ENCODE data around the gene CYP2A6.
A peak's percentile ranks its signal among the peaks of the same experiment; 100 is the strongest.

Gene CYP2A6

GRCh38 chr19:40808021-40808325, 42.3 kb downstream of the CYP2A6 start:
- Histone ChIP-seq H3K9me3 (no peaks in the 10 kb centered on the region), H3K4me1 (peaks cover 7 to 91% (median 76%) of the 10 kb centered on the region in 4 donors), H3K36me3 (peaks cover 11 to 32% (median 21%) of the 10 kb centered on the region in 3 donors), H3K27ac (peak overlapping the region in 1 of 2 donors; percentile 97), H3K4me3 (no peak overlapping the region), H3K27me3 (no peaks in the 10 kb centered on the region)
- TF ChIP-seq CTCF (IDR thresholded peaks at IDR 0.05) = no peak
- no peak for DNase-seq
- intact Hi-C loops (cut with DNase I; ENCODE audit: low total_unique reads) = loop anchor here (10.0 kb wide), 1 partner anchor 53 kb away; the partner anchor contains the start of genes ACTMAP and SNRPA

DNA sequence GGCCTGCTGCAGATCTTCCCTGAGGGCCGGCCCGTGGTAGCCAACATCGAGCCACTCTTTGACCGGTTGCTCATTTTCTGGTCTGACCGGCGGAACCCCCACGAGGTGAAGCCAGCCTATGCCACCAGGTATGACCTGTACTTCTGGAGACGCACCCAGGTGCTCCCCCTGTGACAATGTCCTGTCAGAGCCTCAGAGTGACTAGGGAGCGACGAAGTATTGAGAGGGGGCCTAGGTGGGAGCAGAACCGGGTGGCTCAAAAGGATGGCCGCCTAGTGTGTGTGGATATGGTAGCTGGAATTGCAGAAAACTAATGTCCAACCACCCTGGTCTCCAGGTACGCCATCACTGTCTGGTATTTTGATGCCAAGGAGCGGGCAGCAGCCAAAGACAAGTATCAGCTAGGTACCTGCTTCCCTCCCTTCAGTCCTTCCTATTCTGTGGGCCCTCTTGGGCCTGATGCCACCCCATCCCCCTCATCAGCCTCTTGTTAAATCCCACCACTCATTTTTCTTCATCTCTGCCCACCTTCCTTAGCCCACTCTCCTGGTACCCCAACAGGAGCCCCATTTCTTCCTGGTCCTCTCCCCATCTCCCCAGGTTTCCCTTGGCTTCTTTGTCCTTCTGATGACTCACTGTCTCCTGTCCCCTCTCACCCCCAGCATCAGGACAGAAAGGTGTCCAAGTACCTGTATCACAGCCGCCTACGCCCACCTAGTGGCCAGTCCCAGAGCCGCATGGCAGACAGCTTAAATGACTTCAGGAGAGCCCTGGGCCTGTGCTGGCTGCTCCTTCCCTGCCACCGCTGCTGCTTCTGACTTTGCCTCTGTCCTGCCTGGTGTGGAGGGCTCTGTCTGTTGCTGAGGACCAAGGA, 42.9 kb downstream of the CYP2A6 start:
- Histone ChIP-seq H3K4me1 (peaks cover 7 to 91% (median 78%) of the 10 kb centered on the region in 4 donors), H3K36me3 (peaks cover 11 to 32% (median 21%) of the 10 kb centered on the region in 3 donors), H3K27ac (peak overlapping the region; percentile 53 to 97), H3K4me3 (no peak overlapping the region), H3K9me3 (no peaks in the 10 kb centered on the region), H3K27me3 (no peaks in the 10 kb centered on the region)
- DNase-seq = no peak
- no peak for TF ChIP-seq CTCF (IDR thresholded peaks at IDR 0.05)
- intact Hi-C loops (cut with DNase I; ENCODE audit: low total_unique reads) = loop anchor here (10.0 kb wide), 1 partner anchor 53 kb away; the partner anchor contains the start of genes ACTMAP and SNRPA

- peak overlapping the region in 1 of 2 donors; percentile 0 for H3K4me3 ChIP-seq
Observed at GRCh38 chr19:40806423-40807146, 43.7 kb downstream of the CYP2A6 start.

DNA sequence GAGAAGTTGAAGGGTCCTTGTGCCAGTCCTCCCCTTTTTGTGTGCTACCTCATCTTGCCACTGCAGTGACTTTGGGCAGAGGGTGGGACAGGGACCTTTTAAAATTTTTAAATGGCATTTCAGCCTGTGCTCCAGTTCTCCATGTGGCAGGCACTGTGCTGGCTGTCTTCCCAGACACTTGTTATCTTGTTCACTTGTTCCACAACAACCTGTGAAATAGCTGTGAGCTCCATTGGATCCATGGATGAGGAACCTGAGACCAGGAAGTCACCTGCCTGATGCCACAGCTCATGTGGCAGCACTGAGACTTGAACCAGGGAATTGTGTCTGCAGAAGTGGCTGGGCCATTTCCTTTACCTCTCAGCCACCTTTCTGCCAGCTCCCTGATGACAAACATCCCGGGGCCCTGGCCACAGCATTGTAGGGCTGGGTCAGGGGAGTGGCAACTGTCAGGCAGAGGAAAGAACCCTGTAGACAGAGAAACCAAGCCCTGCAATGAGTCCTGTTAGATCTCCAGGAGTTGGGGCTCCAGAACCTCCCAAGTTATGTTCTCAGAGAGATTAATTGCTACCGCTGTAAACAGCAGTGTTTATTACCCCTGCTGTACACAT, 44.9 kb downstream of the CYP2A6 start:
- Histone ChIP-seq H3K27me3 (no peaks in the 10 kb centered on the region), H3K9me3 (no peaks in the 10 kb centered on the region), H3K4me3 (no peak overlapping the region), H3K36me3 (peaks cover 18 to 48% (median 30%) of the 10 kb centered on the region in 3 donors), H3K27ac (peak overlapping the region; percentile 53 to 97), H3K4me1 (peaks cover 7 to 97% (median 86%) of the 10 kb centered on the region in 4 donors)
- intact Hi-C loops (cut with DNase I; ENCODE audit: low total_unique reads) = loop anchor here (10.0 kb wide), 1 partner anchor 51 kb away; the partner anchor contains the start of genes ACTMAP and SNRPA
- DNase-seq = no peak
- TF ChIP-seq CTCF (IDR thresholded peaks at IDR 0.05) = no peak

More at GRCh38 chr19:40806423-40807146, 43.7 kb downstream of the CYP2A6 start:
- intact Hi-C loops (cut with DNase I; ENCODE audit: low total_unique reads) = loop anchor here (10.0 kb wide), 1 partner anchor 52 kb away; the partner anchor contains the start of genes ACTMAP and SNRPA
- DNase-seq = peak; percentile 89 to 91
- no peaks in the 10 kb centered on the region for H3K9me3 ChIP-seq
- H3K36me3 ChIP-seq = peaks cover 11 to 38% (median 21%) of the 10 kb centered on the region in 3 donors
- peaks cover 7 to 91% (median 81%) of the 10 kb centered on the region in 4 donors for H3K4me1 ChIP-seq
- peak; percentile 82 to 91 for TF ChIP-seq CTCF (IDR thresholded peaks at IDR 0.05)
- H3K27ac ChIP-seq = peak overlapping the region; percentile 53 to 97
- no peaks in the 10 kb centered on the region for H3K27me3 ChIP-seq

DNA sequence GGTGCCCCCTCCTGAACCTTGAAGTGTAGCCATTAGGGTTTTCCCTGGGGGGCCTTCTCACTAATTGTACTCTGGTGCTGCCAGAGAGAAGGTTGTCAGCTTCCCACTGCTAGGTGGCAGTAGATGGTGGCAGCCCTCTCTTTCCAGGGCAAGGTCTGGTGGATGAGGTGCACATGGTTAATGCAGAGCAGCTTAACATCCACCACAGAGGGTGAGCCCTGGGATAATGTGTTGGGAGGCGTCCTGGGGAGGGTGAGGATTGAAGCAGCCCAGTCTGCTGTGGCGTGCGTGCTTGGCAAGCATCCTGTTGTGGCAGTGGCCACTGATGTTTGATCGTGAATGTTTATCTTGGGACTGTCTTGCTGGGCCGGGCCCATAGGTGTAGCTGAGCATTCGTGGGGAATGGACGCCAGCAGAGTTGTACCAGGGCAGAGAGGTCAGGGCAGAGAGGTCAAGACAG, 45.4 kb downstream of the CYP2A6 start:
- peaks cover 18 to 50% (median 31%) of the 10 kb centered on the region in 3 donors for H3K36me3 ChIP-seq
- no peak for DNase-seq
- H3K4me1 ChIP-seq = peaks cover 7 to 96% (median 86%) of the 10 kb centered on the region in 4 donors
- H3K9me3 ChIP-seq = no peaks in the 10 kb centered on the region
- H3K27me3 ChIP-seq = no peaks in the 10 kb centered on the region
- intact Hi-C loops (cut with DNase I; ENCODE audit: low total_unique reads) = loop anchor here (10.0 kb wide), 1 partner anchor 50 kb away; the partner anchor contains the start of genes ACTMAP and SNRPA
- TF ChIP-seq CTCF (IDR thresholded peaks at IDR 0.05) = no peak
- H3K27ac ChIP-seq = peak overlapping the region; percentile 53 to 97
- no peak overlapping the region for H3K4me3 ChIP-seq
